ENCODE results near the gene TGFB1.
"Not testable (repeated sequence)": the region's sequence is repeated elsewhere in the genome, so short reads cannot be mapped to it uniquely, and the experiment has no call there.

The TGFB1 gene

DNA sequence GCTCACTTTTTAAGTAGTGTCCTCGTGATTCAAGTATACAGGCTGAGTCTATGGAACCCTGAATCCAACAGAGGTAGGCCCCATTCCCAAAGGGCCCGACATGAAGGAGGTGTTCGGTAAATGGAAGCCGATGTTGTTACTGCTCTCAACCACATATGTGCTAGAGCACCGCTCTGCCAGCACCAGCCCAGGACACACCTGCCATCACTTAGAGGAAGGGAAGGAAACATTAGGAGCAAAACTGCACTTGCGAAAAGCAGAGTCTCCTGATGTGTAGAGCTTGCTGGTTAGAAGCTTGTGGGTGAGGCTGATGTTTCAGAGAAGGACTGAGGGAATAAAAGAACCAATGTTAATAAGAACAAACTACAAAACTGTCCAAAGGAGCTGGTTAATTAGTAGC, 53.2 kb downstream of the TGFB1 start:
- DNase-seq (ENCODE audit: low spot score), result no peak

DNA sequence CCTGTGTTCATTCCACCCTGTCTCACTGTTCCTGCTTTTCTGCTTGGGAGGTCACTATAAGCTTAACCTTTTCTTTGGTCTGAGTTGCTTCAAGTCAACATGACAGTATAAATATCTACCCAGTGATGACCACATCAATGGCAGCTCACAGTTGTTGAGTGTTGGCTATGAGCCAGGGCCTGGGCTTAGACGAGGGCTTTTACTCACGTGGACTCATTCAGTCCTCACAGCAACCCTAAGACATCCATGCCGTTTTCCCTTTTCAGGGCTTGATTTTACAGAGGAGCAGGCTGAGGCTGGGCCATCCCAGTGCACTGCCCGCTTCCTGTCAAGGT, 54.0 kb downstream of the TGFB1 start:
- no peak for DNase-seq (ENCODE audit: low spot score)

DNA sequence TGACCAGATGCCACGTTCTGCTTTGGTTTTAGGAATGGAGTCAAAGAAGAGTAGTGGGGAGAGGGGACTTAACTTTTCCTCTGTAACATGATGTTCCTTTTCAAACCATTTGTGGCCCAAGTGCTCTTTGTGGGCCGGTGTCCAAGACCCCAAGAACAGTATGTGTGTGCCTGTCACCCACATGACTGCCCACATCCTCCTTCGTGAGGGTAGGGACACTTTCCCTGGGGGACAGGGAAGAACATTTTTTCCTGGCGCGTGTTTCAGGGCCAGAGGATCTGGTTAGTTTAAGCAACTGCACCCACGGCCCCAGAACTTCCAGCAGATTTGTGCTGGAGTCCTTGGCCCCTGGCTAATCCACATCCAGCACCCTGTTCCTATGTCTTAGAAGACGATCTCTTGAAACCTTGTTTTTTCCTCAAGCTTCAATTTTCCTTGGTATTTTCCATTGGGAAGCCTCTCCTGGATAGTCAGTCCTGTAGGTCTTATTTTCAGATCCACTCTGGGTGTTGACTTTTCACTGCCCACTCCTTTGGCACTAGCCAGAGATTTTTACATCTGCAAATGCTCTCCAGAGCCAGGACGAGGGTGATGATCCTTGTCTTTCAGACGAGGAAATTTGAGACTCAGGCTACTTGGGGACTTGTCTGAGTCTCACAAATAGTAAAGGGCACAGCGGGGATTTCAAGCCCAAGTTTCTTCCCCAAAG, 54.5 kb downstream of the TGFB1 start:
- DNase-seq (ENCODE audit: low spot score), result no peak

DNA sequence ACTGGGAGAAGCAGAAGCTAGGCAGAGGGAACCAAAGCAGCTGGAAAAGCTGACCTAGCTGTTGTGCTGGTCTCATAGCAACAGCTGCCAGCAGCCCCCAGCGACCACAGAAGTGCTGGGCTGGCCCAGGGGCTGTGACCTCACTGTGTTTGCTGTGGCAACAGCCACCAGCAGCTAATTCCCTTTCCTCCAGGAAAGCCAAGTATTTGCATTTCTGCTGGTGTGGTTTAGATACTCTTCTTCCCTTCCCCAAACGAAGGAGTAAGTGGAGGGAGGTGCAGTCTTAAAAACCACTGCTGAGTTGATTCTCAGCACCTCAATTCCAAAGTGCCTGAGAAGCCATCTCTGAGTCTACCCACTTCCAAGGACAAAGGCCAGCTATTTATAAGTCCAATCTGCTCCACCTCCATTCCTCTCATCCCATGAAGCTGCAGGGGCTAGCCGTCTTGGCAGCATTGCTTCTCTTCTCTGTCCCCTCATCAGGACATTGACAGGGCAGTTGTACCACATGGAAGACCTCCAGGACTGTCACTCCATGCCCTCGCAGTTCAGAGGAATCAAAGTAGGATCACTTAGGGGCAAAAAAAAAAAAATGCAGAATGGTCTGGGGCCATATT, 55.3 kb downstream of the TGFB1 start:
- DNase-seq (ENCODE audit: low spot score), result no peak

DNA sequence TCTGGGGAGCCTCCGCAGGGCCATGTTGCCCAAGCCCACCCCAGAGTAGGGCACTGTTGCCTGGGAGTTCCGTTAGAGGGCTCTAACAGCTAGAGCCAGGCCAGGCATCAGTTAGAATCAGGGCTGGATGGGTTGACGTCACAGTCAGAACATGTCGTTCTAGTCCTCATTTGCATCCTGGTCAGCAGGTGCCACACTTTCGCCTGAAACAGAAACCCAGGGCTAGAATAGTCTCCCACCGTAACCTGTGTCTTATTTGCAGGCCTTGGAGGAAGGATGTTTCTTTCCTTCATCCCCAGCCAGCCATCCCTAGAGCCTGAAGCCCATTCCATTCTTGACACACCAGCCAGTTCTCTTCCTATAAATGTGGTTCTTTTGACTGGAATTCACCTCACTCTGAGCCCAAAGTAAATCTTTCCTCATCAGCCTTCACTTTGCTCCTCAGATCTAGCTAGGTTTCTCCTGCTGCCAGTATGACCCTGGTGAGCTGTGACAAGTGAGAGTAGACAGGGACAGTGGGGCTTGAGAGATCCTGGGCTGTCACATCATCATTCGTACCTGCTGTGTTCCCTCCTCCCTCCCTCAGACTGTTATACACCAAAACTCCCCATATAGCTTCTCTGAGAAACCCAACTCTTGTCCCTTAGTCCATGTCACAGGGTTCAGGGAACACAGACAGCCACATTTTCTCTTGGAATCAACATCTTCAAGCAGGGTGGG, 55.9 kb downstream of the TGFB1 start:
- DNase-seq (ENCODE audit: low spot score), result no peak

DNA sequence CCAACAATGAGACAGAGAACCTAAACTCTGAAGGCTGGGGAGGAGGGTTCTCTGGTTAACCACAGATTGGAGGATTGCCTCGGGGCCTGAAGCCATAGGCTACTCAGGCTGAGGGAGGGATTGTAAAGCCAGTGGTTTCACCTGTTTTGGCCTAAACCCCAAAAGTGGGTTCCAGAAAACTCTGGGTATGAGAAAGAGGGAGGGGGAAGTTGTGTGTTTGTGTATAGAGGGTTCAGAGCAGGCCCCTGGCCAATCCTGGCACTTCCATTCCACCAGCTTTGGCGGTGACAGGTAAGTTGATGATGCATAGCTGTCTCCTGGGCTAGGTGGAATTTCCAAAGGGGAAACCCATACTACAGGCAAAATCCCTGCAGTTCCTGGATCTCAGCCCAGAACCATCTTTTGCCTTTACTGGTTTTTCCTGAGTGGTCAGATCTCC, 57.3 kb downstream of the TGFB1 start:
- DNase-seq (ENCODE audit: low spot score), result no peak

DNA sequence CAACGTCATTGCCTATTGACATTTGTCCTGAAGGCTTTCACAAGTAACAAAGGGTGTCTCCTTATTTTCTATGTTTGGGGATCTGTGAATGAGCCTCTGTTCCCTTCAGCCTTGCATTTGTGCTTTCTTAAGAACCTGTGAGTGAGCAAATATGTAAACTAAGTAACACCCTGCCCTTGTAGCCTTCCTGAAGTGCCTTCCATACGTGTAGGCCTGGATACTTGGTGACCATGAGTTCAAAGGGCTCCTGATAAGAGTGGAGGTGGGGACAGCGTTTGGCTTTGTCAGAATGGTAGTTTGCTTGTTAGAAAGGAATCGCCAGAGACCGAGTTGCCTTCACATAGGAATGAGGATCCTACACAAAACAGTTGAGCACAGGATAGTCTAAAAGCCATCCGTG, 58.2 kb downstream of the TGFB1 start:
- DNase-seq (ENCODE audit: low spot score), result no peak

DNA sequence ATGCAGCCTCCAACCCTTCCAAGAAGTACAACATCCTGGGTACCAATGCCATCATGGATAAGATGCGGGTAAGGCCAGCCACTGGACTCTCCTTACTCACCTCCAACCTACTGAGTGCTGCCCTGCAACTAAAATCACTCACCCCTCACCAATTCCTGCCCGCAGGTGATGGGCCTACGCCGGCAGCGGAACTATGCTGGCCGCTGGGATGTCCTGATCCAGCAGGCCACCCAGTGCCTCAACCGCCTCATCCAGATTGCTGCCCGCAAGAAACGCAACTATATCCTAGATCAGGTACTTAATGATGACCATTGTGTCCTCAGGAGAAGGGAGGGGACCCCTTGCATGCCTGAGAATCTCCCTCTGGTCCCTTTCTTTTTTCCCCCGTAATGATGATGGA, 59.3 kb downstream of the TGFB1 start:
- no peak for DNase-seq (ENCODE audit: low spot score)

DNA sequence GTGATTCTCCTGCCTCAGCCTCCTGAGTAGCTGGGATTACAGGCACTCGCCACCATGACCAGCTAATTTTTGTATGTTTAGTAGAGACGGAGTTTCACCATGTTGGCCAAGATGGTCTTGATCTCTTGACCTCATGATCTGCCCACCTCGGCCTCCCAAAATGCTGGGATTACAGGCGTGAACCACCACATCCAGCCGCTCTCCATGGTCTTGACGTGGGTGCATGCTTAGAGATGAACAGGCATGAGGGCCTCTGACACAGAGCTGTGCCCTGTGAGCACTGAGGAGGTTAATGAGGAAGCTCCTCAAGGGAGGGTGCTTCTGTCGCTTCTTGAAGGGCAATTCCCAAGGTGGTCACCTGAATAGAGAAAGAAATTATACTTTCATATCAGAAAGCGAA, 63.9 kb downstream of the TGFB1 start:
- DNase-seq (ENCODE audit: low spot score), result not testable (repeated sequence)

DNA sequence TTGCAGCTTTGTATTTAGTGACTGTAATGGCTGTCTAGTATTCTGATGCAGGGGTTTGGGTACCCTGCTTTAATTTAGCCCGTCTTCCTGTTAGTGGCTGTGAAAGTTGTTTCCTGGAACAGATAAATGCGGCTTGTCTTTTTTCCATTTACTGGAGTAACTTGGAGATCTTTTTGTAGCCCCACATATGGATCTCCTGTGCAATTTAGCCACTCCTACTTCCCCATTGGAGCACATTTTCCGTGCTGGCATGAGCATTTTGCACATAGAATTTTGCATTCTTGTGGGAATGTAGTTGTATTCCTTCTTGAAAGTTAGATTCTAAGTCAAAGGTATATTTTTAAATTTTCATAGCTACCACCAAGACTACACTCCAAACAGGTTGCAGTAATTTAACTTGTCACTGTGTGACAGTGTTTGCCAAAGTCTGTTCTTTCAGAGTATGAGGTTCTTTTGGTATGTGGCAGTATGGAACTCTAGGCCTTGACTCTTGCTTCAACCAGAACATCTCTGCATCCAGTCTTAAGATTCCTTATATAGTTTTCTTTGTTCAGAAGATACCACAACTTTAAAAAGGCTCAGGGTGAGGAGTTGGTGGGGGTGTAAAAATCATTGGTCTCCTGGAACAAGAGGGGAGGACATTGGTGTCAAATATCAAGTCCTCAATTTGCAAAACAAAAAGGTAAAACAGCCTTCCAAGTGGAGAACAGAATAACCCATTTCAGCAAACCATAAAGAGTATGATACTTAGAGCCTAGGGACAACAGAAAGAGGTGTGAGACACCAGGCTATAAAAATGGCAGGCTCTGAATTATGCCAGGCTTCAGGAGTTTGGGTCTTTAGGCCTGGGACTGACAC, 64.8 kb downstream of the TGFB1 start:
- DNase-seq (ENCODE audit: low spot score), result no peak
